T-cell (primary cell): ENCODE results near the gene PPP2R5E. TPM values are rescaled to one million over a fixed set of nuclear protein-coding genes. Genes with fewer than 3 reads are reported as not detected.

Experiments used
- ATAC-seq, 4 experiments: fragments of 200-7000 bp in 3 of 4; fragments of 150-1000 bp in 1 of 4; cut with Tn5 transposase; replicated peaks in 1 of 4; 1 replicate in 3 of 4; 2 replicates in 1 of 4; pipeline ENCODE4 v1.10.0; 2021; ENCODE audit warnings: moderate library complexity in 3 of 4, mild to moderate bottlenecking in 2 of 4, moderate number of reproducible peaks in 1 of 4
- CTCF ChIA-PET, 2 donors: fragments of 300-600 bp; sonication (Branson Sonifier 250); formaldehyde crosslinking; loops; one replicate each; lab custom pipeline; 2022; ENCODE audit warnings: antibody characterized with exemption in 2 of 2; lab: Charles Lee
- POLR2A ChIA-PET, 2 donors: fragments of 300-600 bp; sonication (Branson Sonifier 250); formaldehyde crosslinking; loops; one replicate each; lab custom pipeline; 2022; ENCODE audit warnings: antibody characterized with exemption in 2 of 2; lab: Charles Lee
- DNase-seq, 35 experiments: peaks; one replicate each; pipeline versions ENCODE4 v3.0.0 to v3.0.0-alpha.2; 2013 to 2023
- H3K27ac ChIP-seq: one replicate; pipeline ENCODE4 v1.5.1; 2013; ENCODE audit warnings: low read length
- H3K27me3 ChIP-seq, 2 experiments: replicated peaks in 1 of 2; 1 replicate in 1 of 2; 2 replicates in 1 of 2; pipeline versions ENCODE4 v1.6.1 to v1.7.0; 2013; ENCODE audit warnings: low read length in 1 of 2, mixed read lengths in 1 of 2; ENCODE audit not compliant: control insufficient read depth in 2 of 2, insufficient read depth in 2 of 2; ENCODE audit errors: extremely low read depth in 1 of 2
- H3K36me3 ChIP-seq, 2 donors: 1 replicate in 1 of 2; 2 replicates in 1 of 2; pipeline versions ENCODE4 v1.6.1 to v1.7.0; 2013; ENCODE audit warnings: low read length in 1 of 2; ENCODE audit not compliant: control insufficient read depth in 2 of 2, insufficient read depth in 1 of 2; ENCODE audit errors: extremely low read depth in 1 of 2
- H3K4me1 ChIP-seq, 2 experiments: 1 replicate in 1 of 2; 2 replicates in 1 of 2; pipeline versions ENCODE4 v1.6.1 to v1.7.0; 2013; ENCODE audit warnings: low read length in 2 of 2, mixed read lengths in 1 of 2; ENCODE audit not compliant: insufficient read depth in 2 of 2, control insufficient read depth in 1 of 2; ENCODE audit errors: extremely low read depth in 1 of 2
- H3K4me3 ChIP-seq, 2 donors: 1 replicate in 1 of 2; 2 replicates in 1 of 2; pipeline versions ENCODE4 v1.5.1 to v1.7.0; 2013; ENCODE audit warnings: mild to moderate bottlenecking in 2 of 2, low read length in 1 of 2, moderate library complexity in 1 of 2; ENCODE audit not compliant: control insufficient read depth in 1 of 2; ENCODE audit errors: extremely low read depth in 1 of 2
- H3K9me3 ChIP-seq: 2 replicates; pipeline ENCODE4 v1.7.0; 2013
- H3K27ac Mint-ChIP-seq, 2 donors: one replicate each; pipeline ENCODE4 v1.8.0; 2020 to 2021; ENCODE audit warnings: mild to moderate bottlenecking in 2 of 2, mixed read lengths in 2 of 2
- H3K27me3 Mint-ChIP-seq, 2 donors: one replicate each; pipeline ENCODE4 v1.8.0; 2021 to 2022; ENCODE audit warnings: mixed read lengths in 2 of 2
- H3K36me3 Mint-ChIP-seq: one replicate; pipeline ENCODE4 v1.8.0; 2021; ENCODE audit warnings: mixed read lengths
- H3K4me1 Mint-ChIP-seq, 3 donors: one replicate each; pipeline ENCODE4 v1.8.0; 2020 to 2022; ENCODE audit warnings: mixed read lengths in 3 of 3, mild to moderate bottlenecking in 1 of 3
- H3K4me3 Mint-ChIP-seq, 3 donors: one replicate each; pipeline ENCODE4 v1.8.0; 2020 to 2022; ENCODE audit warnings: mild to moderate bottlenecking in 3 of 3, mixed read lengths in 3 of 3, moderate library complexity in 3 of 3
- H3K9me3 Mint-ChIP-seq, 3 donors: one replicate each; pipeline ENCODE4 v1.8.0; 2020 to 2022; ENCODE audit warnings: mixed read lengths in 3 of 3
- WGBS: methylation state at CpG from one replicate; pipeline ENCODE4 v1.1.5; 2013; ENCODE audit warnings: missing lambda C conversion rate; ENCODE audit not compliant: insufficient coverage; 5-methylcytosine and 5-hydroxymethylcytosine counted together
- total RNA-seq, 35 experiments: library from RNA in 6 of 35; stranded (reverse) in 6 of 35; fragments of 120-200 nt in 1 of 35; gene quantifications; one replicate each; pipeline versions ENCODE4 v1.2.1 to v1.2.4 and lab custom pipeline; 2013 to 2026

PPP2R5E gene
- total RNA-seq, 5 donors from 2014 or later (not counting 1 experiment from before 2014, with no cell fraction given) = 35.5 to 45.1 (median 40.6) TPM

GRCh38 chr14:63322897-63323573 lies 220.1 kb downstream of the PPP2R5E start:
- Mint-ChIP-seq H3K4me1 (no peaks in the 10 kb centered on the region), H3K9me3 (no peaks in the 10 kb centered on the region), H3K36me3 (no peaks in the 10 kb centered on the region), H3K27ac (no peak overlapping the region), H3K4me3 (no peak overlapping the region), H3K27me3 (peaks cover 13 to 15% of the 10 kb centered on the region in 2 donors)
- H3K4me3 ChIP-seq = no peak overlapping the region
- WGBS = 93% methylated on average over 2 of the region's 9 CpGs
- ATAC-seq (no peak), DNase-seq (no peak)
- no peaks in the 10 kb centered on the region for H3K4me1 ChIP-seq
- H3K27me3 ChIP-seq = no peaks in the 10 kb centered on the region
- ChIA-PET POLR2A (no interaction called here), CTCF (no interaction called here)
- no peak overlapping the region for H3K27ac ChIP-seq
- H3K9me3 ChIP-seq = no peaks in the 10 kb centered on the region
- no peaks in the 10 kb centered on the region for H3K36me3 ChIP-seq

- H3K27me3 Mint-ChIP-seq = peaks cover 13 to 15% of the 10 kb centered on the region in 2 donors
- ATAC-seq = no peak
- no peaks in the 10 kb centered on the region for H3K4me1 Mint-ChIP-seq
- ChIA-PET POLR2A (no interaction called here), CTCF (no interaction called here)
- no peak for DNase-seq
- WGBS = no CpG with 5 or more reads among the region's 1 CpG
- H3K27ac ChIP-seq = no peak overlapping the region
- H3K27ac Mint-ChIP-seq = no peak overlapping the region
- no peak overlapping the region for H3K4me3 Mint-ChIP-seq
- no peaks in the 10 kb centered on the region for H3K9me3 Mint-ChIP-seq
- H3K27me3 ChIP-seq = peaks cover 0 to 3% of the 10 kb centered on the region in 2 experiments
- no peaks in the 10 kb centered on the region for H3K36me3 Mint-ChIP-seq
- no peak overlapping the region for H3K4me3 ChIP-seq
- H3K4me1 ChIP-seq = no peaks in the 10 kb centered on the region
- H3K9me3 ChIP-seq = no peaks in the 10 kb centered on the region
- H3K36me3 ChIP-seq = no peaks in the 10 kb centered on the region
Measured at GRCh38 chr14:63322472-63322871, 220.7 kb downstream of the PPP2R5E start.

Other genes with a start within 250 kb of the PPP2R5E start
- not detected for gene GPHB5, start 224.4 kb downstream of the PPP2R5E start, total RNA-seq
- 10 to 100 TPM; 12.1 to 31.3 (median 25.7) TPM for gene WDR89, start 98.5 kb upstream of the PPP2R5E start, total RNA-seq
- 10 to 100 TPM; 11.4 to 15.1 (median 13.5) TPM for gene SGPP1, start 184.7 kb upstream of the PPP2R5E start, total RNA-seq